ENCODE measurements around the gene ZSWIM8. TPM values are rescaled to one million over a fixed set of nuclear protein-coding genes. Genes with fewer than 3 reads are reported as not detected.

The ZSWIM8 gene
- polyA plus RNA-seq, 2 of the 4 experiments (the other 2 are of a cell fraction), result 24.3 to 44.5 TPM

DNA sequence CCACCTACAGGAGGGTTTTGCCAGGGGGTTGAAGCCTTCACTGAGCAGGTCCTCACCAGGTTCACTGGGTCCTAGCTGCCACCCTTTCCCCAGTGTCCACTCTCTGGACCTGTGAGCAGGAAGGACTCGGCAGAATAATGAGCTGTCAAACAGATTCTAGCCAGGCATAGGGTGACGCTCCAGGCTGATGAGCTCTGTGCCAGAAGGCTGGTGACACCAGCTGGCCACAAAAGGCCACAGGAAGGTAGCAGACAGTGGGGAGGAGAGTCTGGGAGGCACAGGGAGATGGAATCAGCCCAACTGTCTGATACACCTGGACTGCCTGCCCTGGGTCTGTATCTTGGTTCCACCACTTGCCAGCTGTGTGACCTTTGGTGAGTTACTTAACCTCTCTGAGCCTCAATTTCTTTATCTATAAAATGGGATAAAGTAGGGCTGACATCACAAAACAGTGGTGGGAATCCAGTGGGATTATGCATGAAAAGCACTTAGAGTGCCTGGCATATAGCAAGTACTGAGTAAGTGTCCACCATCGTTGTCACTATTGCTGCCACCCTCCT is 52.7 kb downstream of the ZSWIM8 start:
- WGBS (ENCODE audit: missing lambda C conversion rate), result 94% methylated on average over 3 of the region's 3 CpGs
- DNase-seq (ENCODE audit: low read depth in 1 of 2, low spot score in 1 of 2) (no peak), ATAC-seq (no peak), FAIRE-seq (no peak)
- H3K4me3 ChIP-seq, result no peak overlapping the region
- POLR2A ChIA-PET, result no interaction called here
- H3K27ac ChIP-seq, result no peak overlapping the region
- no peak for TF ChIP-seq JUNB (IDR thresholded peaks at IDR 0.05)
- no peak for TF ChIP-seq HEYL (CRISPR knock-in tag; IDR thresholded peaks at IDR 0.05)
- no peak for TF ChIP-seq JUN (IDR thresholded peaks at IDR 0.05)
- peak; percentile 70 for TF ChIP-seq ZFP36 (IDR thresholded peaks at IDR 0.05; ENCODE audit: borderline replicate concordance, partially characterized antibody)
- TF ChIP-seq, protein P1, sequence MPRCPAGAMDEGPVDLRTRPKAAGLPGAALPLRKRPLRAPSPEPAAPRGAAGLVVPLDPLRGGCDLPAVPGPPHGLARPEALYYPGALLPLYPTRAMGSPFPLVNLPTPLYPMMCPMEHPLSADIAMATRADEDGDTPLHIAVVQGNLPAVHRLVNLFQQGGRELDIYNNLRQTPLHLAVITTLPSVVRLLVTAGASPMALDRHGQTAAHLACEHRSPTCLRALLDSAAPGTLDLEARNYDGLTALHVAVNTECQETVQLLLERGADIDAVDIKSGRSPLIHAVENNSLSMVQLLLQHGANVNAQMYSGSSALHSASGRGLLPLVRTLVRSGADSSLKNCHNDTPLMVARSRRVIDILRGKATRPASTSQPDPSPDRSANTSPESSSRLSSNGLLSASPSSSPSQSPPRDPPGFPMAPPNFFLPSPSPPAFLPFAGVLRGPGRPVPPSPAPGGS (IDR thresholded peaks at IDR 0.05), result no peak
- TF ChIP-seq KDM1A (IDR thresholded peaks at IDR 0.05; ENCODE audit: low read depth), result peak; percentile 69; the same call in 1 of the 2 replicates
- TF ChIP-seq CEBPB (IDR thresholded peaks at IDR 0.05), result no peak
- no peak overlapping the region for H3K4me2 ChIP-seq
- CTCF ChIA-PET, result interaction anchor here (0.7 to 32.3 kb wide), 5 partner anchors 9 to 320 kb away, joined by 3 to 565 read pairs (median 23); partner anchors contain the start of gene CAMK2G
- H3K9me3 ChIP-seq, result no peaks in the 10 kb centered on the region
- peaks cover 9% of the 10 kb centered on the region; the same call in 2 of the 3 replicates for H3K4me1 ChIP-seq

DNA sequence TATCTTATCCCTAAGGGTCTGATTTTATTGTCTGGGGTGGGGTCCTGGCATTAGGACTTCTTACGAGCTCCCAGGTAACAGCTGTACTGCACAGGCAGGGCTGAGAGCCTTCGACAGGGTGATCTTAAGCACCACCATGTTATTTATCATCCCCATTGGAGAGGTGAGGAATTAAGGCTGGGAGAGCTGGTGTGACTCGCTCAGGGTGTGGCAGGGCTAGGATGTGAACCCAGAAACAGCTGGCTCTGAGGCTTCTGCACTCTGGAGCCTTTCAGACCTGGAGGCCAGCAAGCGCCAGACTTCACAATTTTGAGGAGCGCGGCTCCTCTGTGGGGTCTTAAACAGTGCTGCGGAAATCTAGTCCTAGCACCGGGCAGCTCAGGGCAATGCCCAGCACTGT is 53.4 kb downstream of the ZSWIM8 start:
- FAIRE-seq (no peak), DNase-seq (ENCODE audit: low read depth in 1 of 2, low spot score in 1 of 2) (no peak), ATAC-seq (peak in 1 of 2 experiments; percentile 38; a peak in 3 of 6 replicates)
- Histone ChIP-seq H3K9me3 (no peaks in the 10 kb centered on the region), H3K4me3 (no peak overlapping the region), H3K4me1 (peaks cover 9% of the 10 kb centered on the region; the same call in 2 of the 3 replicates), H3K4me2 (no peak overlapping the region), H3K27ac (no peak overlapping the region)
- 95% methylated on average over 8 of the region's 8 CpGs for WGBS (ENCODE audit: missing lambda C conversion rate)
- CTCF ChIA-PET, result interaction anchor here (0.7 to 32.3 kb wide), 6 partner anchors 9 to 319 kb away, joined by 3 to 565 read pairs (median 14); partner anchors contain the start of gene CAMK2G
- POLR2A ChIA-PET, result no interaction called here
- no peak for TF ChIP-seq KDM5A (IDR thresholded peaks at IDR 0.05)
- no peak for TF ChIP-seq CBX8 (IDR thresholded peaks at IDR 0.05)
- TF ChIP-seq CBX2 (IDR thresholded peaks at IDR 0.05; ENCODE audit: borderline replicate concordance, low read depth), result no peak
- no peak for TF ChIP-seq BHLHE40 (IDR thresholded peaks at IDR 0.05; ENCODE audit: low read depth, low read length)
- TF ChIP-seq HOXB13 (CRISPR knock-in tag; IDR thresholded peaks at IDR 0.05; ENCODE audit: low read depth), result no peak
- no peak for TF ChIP-seq ZSCAN20 (CRISPR knock-in tag; IDR thresholded peaks at IDR 0.05)
- TF ChIP-seq ZFP36 (IDR thresholded peaks at IDR 0.05; ENCODE audit: borderline replicate concordance, partially characterized antibody), result no peak
- TF ChIP-seq, protein P2, sequence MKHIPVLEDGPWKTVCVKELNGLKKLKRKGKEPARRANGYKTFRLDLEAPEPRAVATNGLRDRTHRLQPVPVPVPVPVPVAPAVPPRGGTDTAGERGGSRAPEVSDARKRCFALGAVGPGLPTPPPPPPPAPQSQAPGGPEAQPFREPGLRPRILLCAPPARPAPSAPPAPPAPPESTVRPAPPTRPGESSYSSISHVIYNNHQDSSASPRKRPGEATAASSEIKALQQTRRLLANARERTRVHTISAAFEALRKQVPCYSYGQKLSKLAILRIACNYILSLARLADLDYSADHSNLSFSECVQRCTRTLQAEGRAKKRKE (CRISPR knock-in tag; IDR thresholded peaks at IDR 0.05; ENCODE audit: low read depth), result no peak
- TF ChIP-seq, protein P3, sequence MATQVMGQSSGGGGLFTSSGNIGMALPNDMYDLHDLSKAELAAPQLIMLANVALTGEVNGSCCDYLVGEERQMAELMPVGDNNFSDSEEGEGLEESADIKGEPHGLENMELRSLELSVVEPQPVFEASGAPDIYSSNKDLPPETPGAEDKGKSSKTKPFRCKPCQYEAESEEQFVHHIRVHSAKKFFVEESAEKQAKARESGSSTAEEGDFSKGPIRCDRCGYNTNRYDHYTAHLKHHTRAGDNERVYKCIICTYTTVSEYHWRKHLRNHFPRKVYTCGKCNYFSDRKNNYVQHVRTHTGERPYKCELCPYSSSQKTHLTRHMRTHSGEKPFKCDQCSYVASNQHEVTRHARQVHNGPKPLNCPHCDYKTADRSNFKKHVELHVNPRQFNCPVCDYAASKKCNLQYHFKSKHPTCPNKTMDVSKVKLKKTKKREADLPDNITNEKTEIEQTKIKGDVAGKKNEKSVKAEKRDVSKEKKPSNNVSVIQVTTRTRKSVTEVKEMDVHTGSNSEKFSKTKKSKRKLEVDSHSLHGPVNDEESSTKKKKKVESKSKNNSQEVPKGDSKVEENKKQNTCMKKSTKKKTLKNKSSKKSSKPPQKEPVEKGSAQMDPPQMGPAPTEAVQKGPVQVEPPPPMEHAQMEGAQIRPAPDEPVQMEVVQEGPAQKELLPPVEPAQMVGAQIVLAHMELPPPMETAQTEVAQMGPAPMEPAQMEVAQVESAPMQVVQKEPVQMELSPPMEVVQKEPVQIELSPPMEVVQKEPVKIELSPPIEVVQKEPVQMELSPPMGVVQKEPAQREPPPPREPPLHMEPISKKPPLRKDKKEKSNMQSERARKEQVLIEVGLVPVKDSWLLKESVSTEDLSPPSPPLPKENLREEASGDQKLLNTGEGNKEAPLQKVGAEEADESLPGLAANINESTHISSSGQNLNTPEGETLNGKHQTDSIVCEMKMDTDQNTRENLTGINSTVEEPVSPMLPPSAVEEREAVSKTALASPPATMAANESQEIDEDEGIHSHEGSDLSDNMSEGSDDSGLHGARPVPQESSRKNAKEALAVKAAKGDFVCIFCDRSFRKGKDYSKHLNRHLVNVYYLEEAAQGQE (IDR thresholded peaks at IDR 0.05), result no peak
- TF ChIP-seq NFE2L2 (conservative IDR thresholded peaks at IDR 0.05; ENCODE audit: low read length), result no peak
- TF ChIP-seq EHF (CRISPR knock-in tag; IDR thresholded peaks at IDR 0.05), result no peak
- TF ChIP-seq POLR2AphosphoS2 (conservative IDR thresholded peaks at IDR 0.05; ENCODE audit: low read length), result no peak
- TF ChIP-seq, protein P4, sequence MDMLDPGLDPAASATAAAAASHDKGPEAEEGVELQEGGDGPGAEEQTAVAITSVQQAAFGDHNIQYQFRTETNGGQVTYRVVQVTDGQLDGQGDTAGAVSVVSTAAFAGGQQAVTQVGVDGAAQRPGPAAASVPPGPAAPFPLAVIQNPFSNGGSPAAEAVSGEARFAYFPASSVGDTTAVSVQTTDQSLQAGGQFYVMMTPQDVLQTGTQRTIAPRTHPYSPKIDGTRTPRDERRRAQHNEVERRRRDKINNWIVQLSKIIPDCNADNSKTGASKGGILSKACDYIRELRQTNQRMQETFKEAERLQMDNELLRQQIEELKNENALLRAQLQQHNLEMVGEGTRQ (IDR thresholded peaks at IDR 0.05), result no peak
